ENCODE data around the gene VWC2.
A peak's percentile ranks its signal among the peaks of the same experiment; 100 is the strongest.

The VWC2 gene

DNA sequence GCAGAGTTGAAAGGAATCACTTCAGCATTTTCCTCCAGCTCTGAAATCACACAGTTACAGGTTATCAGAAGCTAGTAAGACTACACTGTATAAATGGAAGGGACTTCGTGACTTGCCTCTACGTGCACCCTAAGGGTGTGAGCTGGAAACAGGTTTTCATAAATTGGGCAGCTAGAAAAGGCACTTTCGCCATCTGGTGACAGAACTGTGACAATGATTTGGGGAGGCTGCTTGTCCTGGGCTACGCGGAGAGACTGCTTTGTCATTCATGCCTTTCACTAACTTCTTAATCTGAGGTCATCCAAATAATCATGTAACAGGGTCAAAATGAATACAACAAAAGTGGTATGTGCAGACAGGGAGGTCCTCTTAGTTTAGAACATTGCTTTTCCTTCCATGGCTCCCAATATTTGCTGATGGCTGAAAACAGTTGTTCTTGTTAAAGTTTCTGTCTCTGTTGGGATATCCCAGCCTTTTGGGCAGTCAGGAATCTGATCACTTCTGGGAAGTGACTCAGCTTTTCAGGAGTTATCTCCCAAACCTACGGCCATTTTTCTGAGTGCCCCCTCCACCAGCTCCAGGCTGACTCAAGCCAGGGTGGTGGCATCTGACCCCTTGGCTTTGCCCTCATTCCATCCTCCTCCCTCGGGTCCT, 17.8 kb downstream of the VWC2 start:
- TF ChIP-seq, protein P1, sequence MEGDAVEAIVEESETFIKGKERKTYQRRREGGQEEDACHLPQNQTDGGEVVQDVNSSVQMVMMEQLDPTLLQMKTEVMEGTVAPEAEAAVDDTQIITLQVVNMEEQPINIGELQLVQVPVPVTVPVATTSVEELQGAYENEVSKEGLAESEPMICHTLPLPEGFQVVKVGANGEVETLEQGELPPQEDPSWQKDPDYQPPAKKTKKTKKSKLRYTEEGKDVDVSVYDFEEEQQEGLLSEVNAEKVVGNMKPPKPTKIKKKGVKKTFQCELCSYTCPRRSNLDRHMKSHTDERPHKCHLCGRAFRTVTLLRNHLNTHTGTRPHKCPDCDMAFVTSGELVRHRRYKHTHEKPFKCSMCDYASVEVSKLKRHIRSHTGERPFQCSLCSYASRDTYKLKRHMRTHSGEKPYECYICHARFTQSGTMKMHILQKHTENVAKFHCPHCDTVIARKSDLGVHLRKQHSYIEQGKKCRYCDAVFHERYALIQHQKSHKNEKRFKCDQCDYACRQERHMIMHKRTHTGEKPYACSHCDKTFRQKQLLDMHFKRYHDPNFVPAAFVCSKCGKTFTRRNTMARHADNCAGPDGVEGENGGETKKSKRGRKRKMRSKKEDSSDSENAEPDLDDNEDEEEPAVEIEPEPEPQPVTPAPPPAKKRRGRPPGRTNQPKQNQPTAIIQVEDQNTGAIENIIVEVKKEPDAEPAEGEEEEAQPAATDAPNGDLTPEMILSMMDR (IDR thresholded peaks at IDR 0.05; ENCODE audit: control insufficient read depth, extremely low read depth, insufficient read depth) = peak; percentile 94

DNA sequence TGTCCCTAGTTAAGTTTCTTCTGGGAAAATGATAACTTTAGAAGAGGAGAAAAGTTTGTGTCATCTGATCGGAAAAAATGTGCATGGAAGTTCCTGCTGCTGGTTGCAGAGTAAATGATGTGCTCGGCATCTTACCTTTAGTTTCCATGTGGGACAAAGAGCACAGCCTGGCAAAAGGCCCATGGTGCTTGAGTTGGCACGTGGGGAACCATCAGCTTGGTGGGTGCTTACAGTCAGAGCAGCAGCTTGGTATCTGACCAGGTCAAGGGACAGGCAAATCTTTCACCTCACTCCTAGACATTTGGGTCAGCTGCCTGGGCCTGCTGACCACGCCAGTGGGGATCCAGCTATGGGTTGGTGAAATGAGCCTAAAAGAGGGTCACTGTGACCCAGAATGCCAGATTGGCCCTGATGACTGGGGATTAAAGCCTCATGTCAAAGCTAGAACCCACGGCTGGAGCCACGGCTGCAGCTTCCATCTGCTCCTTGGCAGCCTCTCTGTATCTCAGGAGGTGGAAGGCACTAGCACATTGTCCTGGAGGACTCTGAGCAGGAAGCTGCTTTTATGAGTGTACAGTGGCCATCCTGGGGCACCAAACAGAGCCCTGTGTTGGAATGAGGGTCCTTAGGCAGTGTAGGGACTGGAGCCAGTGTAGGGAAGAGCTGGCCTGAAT, 24.7 kb downstream of the VWC2 start:
- no peak overlapping the region for H3K4me3 ChIP-seq (ENCODE audit: low read depth, low read length)
- TF ChIP-seq, protein P1 (IDR thresholded peaks at IDR 0.05; ENCODE audit: control insufficient read depth, extremely low read depth, insufficient read depth) = no peak
- DNase-seq (ENCODE audit: low read depth) = no peak

More for the DNA sequence above, 17.8 kb downstream of the VWC2 start:
- peak; percentile 45 for DNase-seq (ENCODE audit: low read depth)
- no peak overlapping the region for H3K4me3 ChIP-seq (ENCODE audit: low read depth, low read length)

- no peak for DNase-seq (ENCODE audit: low read depth)
- no peak overlapping the region for H3K4me3 ChIP-seq (ENCODE audit: low read depth, low read length)
- TF ChIP-seq, protein P1 (IDR thresholded peaks at IDR 0.05; ENCODE audit: control insufficient read depth, extremely low read depth, insufficient read depth) = no peak
Measured at GRCh38 chr7:49800031-49800430, 26.6 kb downstream of the VWC2 start.

DNA sequence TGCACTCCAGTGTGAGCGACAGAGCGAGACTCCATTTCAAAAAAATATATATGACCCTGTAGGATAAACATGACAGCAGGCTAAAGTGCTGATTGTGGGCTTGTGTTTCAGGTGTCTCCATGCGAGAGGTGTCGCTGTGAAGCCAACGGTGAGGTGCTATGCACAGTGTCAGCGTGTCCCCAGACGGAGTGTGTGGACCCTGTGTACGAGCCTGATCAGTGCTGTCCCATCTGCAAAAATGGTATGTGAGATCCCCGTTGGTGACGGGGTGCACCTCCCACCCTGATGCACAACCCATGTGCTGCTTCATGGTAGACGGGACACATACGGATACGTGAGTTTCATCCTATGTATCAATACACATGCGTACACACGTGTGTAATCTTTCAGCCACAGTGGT, 29.2 kb downstream of the VWC2 start:
- TF ChIP-seq, protein P1 (IDR thresholded peaks at IDR 0.05; ENCODE audit: control insufficient read depth, extremely low read depth, insufficient read depth) = no peak
- no peak overlapping the region for H3K4me3 ChIP-seq (ENCODE audit: low read depth, low read length)
- no peak for DNase-seq (ENCODE audit: low read depth)

DNA sequence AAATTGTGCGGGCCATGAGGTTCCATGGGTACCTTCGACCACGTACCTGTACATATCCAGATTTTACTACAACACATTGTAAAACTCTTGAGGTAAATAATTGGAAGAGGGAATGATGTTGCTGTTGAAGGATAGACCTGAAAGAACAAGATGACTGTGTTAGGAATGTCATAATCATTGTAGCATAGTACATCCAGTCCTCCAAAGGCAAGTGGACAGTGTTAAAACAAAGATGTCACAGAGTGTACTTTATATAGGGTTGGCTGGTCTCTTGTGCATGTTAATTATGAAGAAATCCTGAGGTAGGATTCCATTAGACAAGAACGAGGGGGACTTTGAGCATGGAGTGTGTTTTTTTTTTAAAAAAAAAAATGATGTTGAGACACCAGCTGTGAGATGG, 30.4 kb downstream of the VWC2 start:
- H3K4me3 ChIP-seq (ENCODE audit: low read depth, low read length) = no peak overlapping the region
- DNase-seq (ENCODE audit: low read depth) = no peak
- TF ChIP-seq, protein P1 (IDR thresholded peaks at IDR 0.05; ENCODE audit: control insufficient read depth, extremely low read depth, insufficient read depth) = no peak

DNA sequence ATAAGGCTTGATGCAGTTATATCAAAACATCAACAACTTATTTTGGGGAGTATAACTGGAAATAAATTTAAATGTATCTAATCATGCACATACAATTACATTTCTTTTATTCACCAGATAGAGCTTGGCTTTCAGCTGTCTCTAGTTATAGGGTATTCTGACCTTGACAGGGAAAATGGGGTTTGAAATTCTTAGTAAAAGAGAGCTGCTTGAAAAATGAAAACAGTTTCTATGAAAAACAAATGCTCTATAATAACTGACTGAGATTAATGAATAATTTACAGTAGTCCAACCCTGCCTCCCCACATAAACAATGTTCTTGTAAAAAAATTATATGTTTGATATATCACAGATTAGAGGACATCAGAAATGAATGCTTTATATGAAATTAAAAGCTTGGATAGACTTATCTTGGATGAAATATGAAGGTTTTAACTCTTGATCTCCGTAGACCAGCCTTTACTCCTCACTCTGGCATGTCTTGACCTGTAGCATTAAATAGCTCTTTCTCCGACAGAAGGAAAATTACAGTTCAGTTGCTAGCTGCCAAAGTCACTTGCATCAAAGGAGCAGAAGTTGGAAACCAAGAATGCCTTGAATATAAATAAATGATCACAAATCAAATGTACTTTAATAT, 32.1 kb downstream of the VWC2 start:
- DNase-seq (ENCODE audit: low read depth) = no peak
- TF ChIP-seq, protein P1 (IDR thresholded peaks at IDR 0.05; ENCODE audit: control insufficient read depth, extremely low read depth, insufficient read depth) = no peak
- no peak overlapping the region for H3K4me3 ChIP-seq (ENCODE audit: low read depth, low read length)

All from LNCaP clone FGC (cell line).